Liver (tissue), 9 donors: ENCODE data around the gene HDLBP. TPM values are rescaled to one million over a fixed set of nuclear protein-coding genes. Genes with fewer than 3 reads are reported as not detected.
A peak's percentile ranks its signal among the peaks of the same experiment; 100 is the strongest.

Experiments
- DNase-seq: peaks from one replicate; pipeline ENCODE4 v3.0.0-alpha.2; 2017; ENCODE audit warnings: low spot score
- H3K27ac ChIP-seq, 2 donors: one replicate each; pipeline ENCODE4 v1.7.0; 2013; ENCODE audit warnings: inconsistent platforms in 2 of 2, low read length in 2 of 2, control low read depth in 1 of 2, low read depth in 1 of 2, mild to moderate bottlenecking in 1 of 2
- H3K27me3 ChIP-seq, 4 donors: one replicate each; pipeline versions ENCODE4 v1.6.1 to v1.7.0; 2013; ENCODE audit warnings: low read length in 3 of 4, inconsistent platforms in 1 of 4, mild to moderate bottlenecking in 1 of 4, moderate library complexity in 1 of 4; ENCODE audit not compliant: control insufficient read depth in 4 of 4, insufficient read depth in 4 of 4
- H3K36me3 ChIP-seq, 4 donors: one replicate each; pipeline versions ENCODE4 v1.6.1 to v1.7.0; 2013; ENCODE audit warnings: low read length in 3 of 4, mild to moderate bottlenecking in 3 of 4, low read depth in 1 of 4, moderate library complexity in 1 of 4; ENCODE audit not compliant: control insufficient read depth in 4 of 4, insufficient read depth in 3 of 4
- H3K4me1 ChIP-seq, 4 donors: one replicate each; pipeline versions ENCODE4 v1.6.1 to v1.7.0; 2013; ENCODE audit warnings: low read length in 3 of 4, mild to moderate bottlenecking in 3 of 4, moderate library complexity in 1 of 4; ENCODE audit not compliant: control insufficient read depth in 4 of 4, insufficient read depth in 4 of 4
- H3K4me3 ChIP-seq, 3 donors: one replicate each; pipeline versions ENCODE4 v1.6.1 to v1.7.0; 2013; ENCODE audit warnings: low read length in 3 of 3, control low read depth in 1 of 3, low read depth in 1 of 3, mild to moderate bottlenecking in 1 of 3
- H3K9ac ChIP-seq, 2 donors: one replicate each; pipeline ENCODE4 v1.7.0; 2013; ENCODE audit warnings: low read length in 2 of 2, mild to moderate bottlenecking in 2 of 2, moderate library complexity in 2 of 2, control low read depth in 1 of 2, low read depth in 1 of 2
- H3K9me3 ChIP-seq, 4 donors: one replicate each; pipeline versions ENCODE4 v1.6.1 to v1.7.0; 2013; ENCODE audit warnings: low read length in 3 of 4; ENCODE audit not compliant: control insufficient read depth in 4 of 4
- ATF3 ChIP-seq: IDR thresholded peaks from 2 replicates; pipeline ENCODE4 v1.6.1; 2016; ENCODE audit warnings: antibody characterized with exemption
- CTCF ChIP-seq: fragments of 150-350 bp; IDR thresholded peaks from 2 replicates; pipeline ENCODE4 v1.5.1; 2017; ENCODE audit warnings: improper control_type of control experiment, low read depth, low read length; ENCODE audit not compliant: missing input control
- EGR1 ChIP-seq, 2 donors: IDR thresholded peaks; 2 replicates each; pipeline ENCODE4 v1.6.1; 2016 to 2018; ENCODE audit warnings: antibody characterized with exemption in 2 of 2, low read depth in 2 of 2
- FOXA1 ChIP-seq: IDR thresholded peaks from 2 replicates; pipeline ENCODE4 v1.6.1; 2016; ENCODE audit warnings: antibody characterized with exemption
- FOXA2 ChIP-seq: IDR thresholded peaks from 2 replicates; pipeline ENCODE4 v1.6.1; 2016; ENCODE audit warnings: antibody characterized with exemption
- GABPA ChIP-seq, 2 donors: IDR thresholded peaks in 1 of 2; conservative IDR thresholded peaks in 1 of 2; 2 replicates each; pipeline ENCODE4 v1.6.1; 2016; ENCODE audit warnings: antibody characterized with exemption in 2 of 2, mild to moderate bottlenecking in 1 of 2, moderate library complexity in 1 of 2
- HNF4A ChIP-seq, 2 donors: conservative IDR thresholded peaks; 2 replicates each; pipeline ENCODE4 v1.6.1; 2016; ENCODE audit warnings: antibody characterized with exemption in 2 of 2, mild to moderate bottlenecking in 2 of 2
- HNF4G ChIP-seq: IDR thresholded peaks from 2 replicates; pipeline ENCODE4 v1.6.1; 2016; ENCODE audit warnings: antibody characterized with exemption
- RAD21 ChIP-seq, 2 donors: IDR thresholded peaks; 2 replicates each; pipeline ENCODE4 v1.6.1; 2016; ENCODE audit warnings: antibody characterized with exemption in 2 of 2, mild to moderate bottlenecking in 2 of 2
- RXRA ChIP-seq, 2 donors: IDR thresholded peaks; 2 replicates each; pipeline ENCODE4 v1.6.1; 2017 to 2018; ENCODE audit warnings: antibody characterized with exemption in 2 of 2, mild to moderate bottlenecking in 1 of 2
- SP1 ChIP-seq: IDR thresholded peaks from 2 replicates; pipeline ENCODE4 v1.6.1; 2018; ENCODE audit warnings: antibody characterized with exemption, mild to moderate bottlenecking
- YY1 ChIP-seq: IDR thresholded peaks from 2 replicates; pipeline ENCODE4 v1.6.1; 2016; ENCODE audit warnings: antibody characterized with exemption, mild to moderate bottlenecking
- ZBTB33 ChIP-seq: IDR thresholded peaks from 2 replicates; pipeline ENCODE4 v1.6.1; 2016; ENCODE audit warnings: antibody characterized with exemption
- WGBS: extraction: QIAGEN DNeasy Blood & Tissue Kit; methylation state at CpG from one replicate; pipeline ENCODE4 v1.1.7; 2013; 5-methylcytosine and 5-hydroxymethylcytosine counted together
- polyA plus RNA-seq, 2 donors: library from polyadenylated mRNA; stranded (reverse) in 1 of 2; unstranded in 1 of 2; fragments of 200-250 nt in 1 of 2; fragments of >200 nt in 1 of 2; fragmentation: Nextera tagmentation in 1 of 2; extraction: Ambion mirVana in 1 of 2; gene quantifications; one replicate each; pipeline versions ENCODE4 v1.2.1 to v1.2.3, GENCODE V29; 2013 to 2015
- total RNA-seq, 2 donors: library from RNA; depleted of rRNA; stranded (reverse); fragments of >200 nt; gene quantifications; one replicate each; pipeline ENCODE4 v1.2.3, GENCODE V29; 2014
- TF ChIP-seq, protein P1 (sequence below): IDR thresholded peaks from 2 replicates; pipeline ENCODE4 v1.6.1; 2016; ENCODE audit warnings: antibody characterized with exemption
- donor health status: healthy.
- donor health status: healthy.
- donor health status: healthy.
- donor health status: healthy.
- donor health status: healthy.

The HDLBP gene
- total and polyA plus RNA-seq, 4 donors = 219 to 580 (median 258) TPM

DNA sequence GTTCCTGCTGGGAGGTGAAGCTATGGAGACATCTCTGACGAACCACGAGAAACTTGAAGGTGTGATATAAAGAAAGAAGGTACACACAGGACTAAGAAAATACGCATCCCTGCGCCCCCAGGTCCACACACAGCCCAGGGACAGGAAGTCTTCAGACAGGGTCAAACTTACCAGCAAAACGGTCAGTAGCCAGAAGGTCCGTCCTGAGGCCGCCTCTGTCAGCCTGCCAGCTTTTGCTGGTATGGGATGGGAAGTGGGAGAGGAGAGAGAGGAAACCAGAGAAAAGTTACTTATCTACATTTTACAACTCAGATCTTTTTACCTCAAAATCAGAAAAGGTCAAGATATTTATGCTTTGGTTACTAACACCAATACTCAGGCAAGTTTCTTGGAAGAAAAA, 47.2 kb downstream of the HDLBP start:
- no peak overlapping the region for H3K4me3 ChIP-seq
- no peak for DNase-seq
- H3K9me3 ChIP-seq = no peaks in the 10 kb centered on the region
- H3K9ac ChIP-seq = no peak overlapping the region
- peaks cover 6 to 41% (median 29%) of the 10 kb centered on the region in 4 donors for H3K4me1 ChIP-seq
- H3K27me3 ChIP-seq = no peaks in the 10 kb centered on the region
- peaks cover 7 to 38% (median 33%) of the 10 kb centered on the region in 4 donors for H3K36me3 ChIP-seq
- H3K27ac ChIP-seq = no peak overlapping the region
- TF ChIP-seq SP1 (no peak), FOXA2 (no peak), ZBTB33 (no peak), FOXA1 (no peak), HNF4A (conservative IDR thresholded peaks at IDR 0.05) (no peak), ATF3 (no peak), YY1 (no peak), HNF4G (no peak), EGR1 (IDR thresholded peaks at IDR 0.05; ENCODE audit: low read depth in 2 of 2) (no peak), CTCF (no peak), RAD21 (IDR thresholded peaks at IDR 0.05) (no peak), GABPA (IDR thresholded peaks at IDR 0.05 in 1 of 2, conservative IDR thresholded peaks at IDR 0.05 in 1 of 2) (no peak)
- TF ChIP-seq, protein P1, sequence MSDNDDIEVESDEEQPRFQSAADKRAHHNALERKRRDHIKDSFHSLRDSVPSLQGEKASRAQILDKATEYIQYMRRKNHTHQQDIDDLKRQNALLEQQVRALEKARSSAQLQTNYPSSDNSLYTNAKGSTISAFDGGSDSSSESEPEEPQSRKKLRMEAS = no peak
- WGBS = 72% methylated on average over 7 of the region's 7 CpGs

- WGBS = 81% methylated on average over 12 of the region's 12 CpGs
- Histone ChIP-seq H3K9me3 (no peaks in the 10 kb centered on the region), H3K27me3 (no peaks in the 10 kb centered on the region), H3K36me3 (peaks cover 7 to 46% (median 41%) of the 10 kb centered on the region in 4 donors), H3K4me3 (no peak overlapping the region), H3K4me1 (peaks cover 6 to 35% (median 25%) of the 10 kb centered on the region in 4 donors), H3K9ac (no peak overlapping the region), H3K27ac (no peak overlapping the region)
- DNase-seq = no peak
- no peak for TF ChIP-seq RXRA (IDR thresholded peaks at IDR 0.05)
- TF ChIP-seq RAD21 (IDR thresholded peaks at IDR 0.05) = peak in 1 of 2 donors; percentile 18
Observed at GRCh38 chr2:241267249-241268067, 48.0 kb downstream of the HDLBP start.
